GOT3 (cell line): ENCODE data around the gene DDX28.
"Not testable (repeated sequence)": the region's sequence is repeated elsewhere in the genome, so short reads cannot be mapped to it uniquely, and the experiment has no call there.

Experiments used
- DNase-seq: peaks from one replicate; lab custom pipeline; 2025; ENCODE audit warnings: mixed read lengths; lab: John Stamatoyannopoulos, UW

Gene DDX28

GRCh38 chr16:68037841-68038597, 15.0 kb upstream of the DDX28 start:
- DNase-seq, result no peak

DNA sequence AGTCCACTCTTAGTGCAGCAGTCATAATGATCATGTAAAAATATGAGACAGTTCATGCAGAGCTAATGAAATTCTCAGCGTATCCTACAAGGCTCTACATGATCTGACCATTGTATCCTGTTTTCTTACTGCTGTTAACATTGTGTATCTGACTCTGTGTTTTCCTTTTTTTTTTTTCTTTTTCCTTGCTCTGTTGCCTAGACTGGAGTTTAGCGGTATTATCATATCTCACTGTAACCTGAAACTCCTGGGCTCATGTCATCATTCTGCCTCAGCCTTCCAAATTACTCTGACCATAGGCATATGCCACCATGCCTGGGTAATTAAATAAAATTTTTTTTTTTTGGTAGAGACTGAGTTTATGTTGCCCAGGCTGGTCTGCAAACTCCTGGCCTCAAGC, 12.2 kb upstream of the DDX28 start:
- no peak for DNase-seq

DNA sequence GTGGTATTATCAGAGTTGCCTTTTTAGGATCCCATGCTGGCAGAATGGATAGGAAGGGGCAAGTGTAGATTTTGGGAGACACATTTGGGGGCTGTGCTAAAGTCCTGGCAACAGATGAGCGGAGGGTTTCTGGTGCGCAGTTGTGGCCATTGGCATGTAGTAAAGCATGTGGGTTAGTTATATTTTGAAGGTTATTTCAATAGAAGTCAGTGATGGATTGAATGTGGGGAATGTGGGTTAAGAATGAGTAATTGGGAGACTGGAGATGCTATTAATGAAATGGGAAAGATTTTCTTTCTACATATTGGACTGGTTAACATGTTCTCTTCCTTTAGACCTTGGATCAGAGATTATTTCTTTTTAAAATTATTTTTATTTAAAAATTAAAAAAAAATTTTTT, 10.1 kb upstream of the DDX28 start:
- no peak for DNase-seq

GRCh38 chr16:68031951-68032350, 8.9 kb upstream of the DDX28 start:
- no peak for DNase-seq

DNA sequence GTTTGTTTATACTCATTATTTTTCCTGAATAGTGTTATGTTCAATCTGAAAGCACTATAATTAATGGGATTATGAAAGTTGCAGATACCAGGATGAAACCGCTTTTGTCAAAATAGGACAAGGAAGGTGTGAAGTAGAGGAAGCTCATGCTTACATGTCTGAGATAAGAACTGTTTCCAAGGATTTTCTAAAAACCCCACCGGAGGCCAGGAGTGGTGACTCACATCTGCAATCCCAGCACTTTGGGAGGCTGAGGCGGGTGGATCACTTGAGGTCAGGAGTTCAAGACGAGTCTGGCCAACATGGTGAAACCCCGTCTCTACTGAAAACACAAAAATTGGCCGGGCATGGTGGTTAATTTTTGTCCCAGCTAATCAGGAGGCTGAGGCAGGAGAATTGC, 7.1 kb upstream of the DDX28 start:
- not testable (repeated sequence) for DNase-seq

GRCh38 chr16:68028996-68029395, 6.0 kb upstream of the DDX28 start:
- no peak for DNase-seq

DNA sequence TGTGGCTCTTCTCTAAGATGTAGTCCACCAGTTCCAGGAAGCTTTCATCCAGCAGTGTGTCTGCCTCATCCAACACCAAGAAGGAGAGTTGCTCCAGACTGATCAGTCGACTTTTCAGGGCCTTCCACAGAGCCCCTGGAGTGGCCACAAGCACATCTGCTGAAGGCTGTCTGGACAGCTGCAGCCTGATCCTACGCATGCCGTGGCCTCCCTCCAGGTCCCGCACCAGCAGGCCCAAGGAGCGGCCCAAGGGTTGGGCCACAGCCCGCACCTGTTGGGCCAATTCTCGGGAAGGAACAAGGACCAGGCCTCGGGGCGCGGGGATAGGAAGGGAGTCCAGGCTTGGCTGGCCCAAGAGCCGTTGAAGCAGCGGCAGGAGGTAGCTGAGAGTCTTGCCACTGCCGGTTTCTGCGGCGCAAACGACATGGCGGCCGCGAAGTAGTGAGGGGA, 729 bp downstream of the DDX28 start:
- no peak for DNase-seq

- DNase-seq, result no peak
Measured at GRCh38 chr16:68021490-68021889, 1.5 kb downstream of the DDX28 start.

GRCh38 chr16:68019167-68019680, 3.8 kb downstream of the DDX28 start:
- no peak for DNase-seq

- no peak for DNase-seq
Measured at GRCh38 chr16:68015681-68016080, 7.4 kb downstream of the DDX28 start, which contains the start of gene DPEP2NB. Gene DPEP2NB, minus strand, starts transcription at chr16:68015911. Its CDS starts 141 bp downstream, at chr16:68015770.

DNA sequence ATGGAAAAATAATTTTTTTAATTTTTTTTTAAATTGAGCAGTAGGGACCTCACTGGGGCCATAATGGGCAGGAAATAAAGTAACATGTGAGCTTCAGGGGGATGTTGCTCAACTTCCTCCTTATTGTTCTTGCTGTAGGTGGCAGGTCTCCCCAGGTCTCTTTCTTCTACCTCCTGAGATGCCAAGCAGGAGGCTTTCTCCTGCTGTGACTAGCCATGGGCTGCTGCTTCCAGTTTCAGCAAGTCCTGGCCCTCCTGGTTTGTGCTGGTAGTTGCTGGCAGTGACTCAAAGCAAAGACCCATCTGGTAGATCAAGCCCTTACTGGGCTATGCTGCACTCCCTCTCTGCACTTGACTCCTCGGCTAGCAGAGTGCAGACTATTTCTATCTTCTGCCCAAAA, 9.6 kb downstream of the DDX28 start:
- DNase-seq, result no peak

GRCh38 chr16:68009872-68010271, 13.2 kb downstream of the DDX28 start:
- DNase-seq, result not testable (repeated sequence)

DNA sequence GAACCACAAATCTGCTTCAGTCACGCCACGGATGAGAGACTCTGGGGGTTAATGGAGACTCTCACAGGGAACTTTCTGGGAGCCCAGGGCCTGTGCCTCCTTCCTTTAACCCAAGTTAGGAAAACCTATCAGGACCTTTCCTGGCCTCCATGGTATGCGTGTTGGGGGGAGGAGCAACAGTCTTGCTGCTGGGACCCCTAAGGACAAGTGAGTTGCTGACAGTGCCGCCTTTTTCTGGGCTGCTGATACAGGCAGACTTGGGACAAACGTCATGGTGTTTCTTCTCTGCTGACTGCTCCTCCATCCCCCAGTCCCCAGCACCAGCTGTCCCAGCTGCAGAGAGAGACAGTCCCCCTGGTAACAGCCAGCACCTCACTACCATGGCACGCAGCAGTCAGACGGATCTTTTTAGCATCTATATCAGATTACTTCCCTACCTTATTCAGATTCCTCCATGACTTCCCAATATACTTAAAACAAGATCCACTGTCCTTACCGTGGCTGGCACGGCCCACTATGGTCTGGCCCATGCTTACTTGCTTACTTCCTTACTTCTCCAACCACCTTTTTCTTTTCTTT, 13.8 kb downstream of the DDX28 start:
- no peak for DNase-seq

- no peak for DNase-seq
Measured at GRCh38 chr16:68005786-68006286, 17.2 kb downstream of the DDX28 start.

DNA sequence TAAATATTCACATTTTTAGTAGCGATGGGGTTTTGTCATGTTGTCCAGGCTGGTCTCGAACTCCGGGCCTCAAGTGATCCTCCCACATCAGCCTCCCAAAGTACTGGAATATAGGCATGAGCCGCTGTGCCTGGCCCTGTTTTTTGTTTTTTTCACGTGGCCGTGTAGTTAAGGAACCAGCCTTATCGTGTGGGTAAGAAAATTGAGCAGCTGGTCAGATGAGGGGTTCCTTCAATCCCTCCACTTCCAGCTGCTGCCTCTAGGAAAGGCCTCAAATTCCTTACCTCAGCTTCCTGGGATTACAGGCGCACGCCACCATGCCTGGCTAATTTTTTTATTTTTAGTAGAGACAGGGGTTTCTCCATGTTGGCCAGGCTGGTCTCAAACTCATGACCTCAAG, 17.8 kb downstream of the DDX28 start:
- DNase-seq, result no peak

- DNase-seq, result no peak
Measured at GRCh38 chr16:68003031-68003430, 20.0 kb downstream of the DDX28 start.

DNA sequence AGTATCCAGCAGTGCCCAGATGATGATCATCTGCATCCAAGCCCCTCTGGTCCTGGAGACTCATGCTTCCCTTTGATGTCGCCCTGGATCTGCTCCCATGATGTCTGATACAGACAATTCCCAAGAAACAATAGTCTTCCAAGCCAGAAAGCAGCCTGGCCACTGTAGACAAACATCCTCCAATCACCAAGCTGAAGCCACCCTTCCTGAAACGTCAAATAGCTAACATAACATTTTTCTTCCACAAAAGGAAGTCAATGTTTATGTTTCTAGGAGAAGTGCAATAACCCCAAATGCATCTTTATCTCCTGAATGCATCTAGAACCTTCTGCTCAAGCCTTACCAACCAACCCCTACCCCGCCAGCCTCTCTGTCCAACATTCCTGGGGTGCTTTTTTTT, 22.6 kb downstream of the DDX28 start:
- no peak for DNase-seq

GRCh38 chr16:67999985-68000384, 23.0 kb downstream of the DDX28 start:
- DNase-seq, result no peak

DNA sequence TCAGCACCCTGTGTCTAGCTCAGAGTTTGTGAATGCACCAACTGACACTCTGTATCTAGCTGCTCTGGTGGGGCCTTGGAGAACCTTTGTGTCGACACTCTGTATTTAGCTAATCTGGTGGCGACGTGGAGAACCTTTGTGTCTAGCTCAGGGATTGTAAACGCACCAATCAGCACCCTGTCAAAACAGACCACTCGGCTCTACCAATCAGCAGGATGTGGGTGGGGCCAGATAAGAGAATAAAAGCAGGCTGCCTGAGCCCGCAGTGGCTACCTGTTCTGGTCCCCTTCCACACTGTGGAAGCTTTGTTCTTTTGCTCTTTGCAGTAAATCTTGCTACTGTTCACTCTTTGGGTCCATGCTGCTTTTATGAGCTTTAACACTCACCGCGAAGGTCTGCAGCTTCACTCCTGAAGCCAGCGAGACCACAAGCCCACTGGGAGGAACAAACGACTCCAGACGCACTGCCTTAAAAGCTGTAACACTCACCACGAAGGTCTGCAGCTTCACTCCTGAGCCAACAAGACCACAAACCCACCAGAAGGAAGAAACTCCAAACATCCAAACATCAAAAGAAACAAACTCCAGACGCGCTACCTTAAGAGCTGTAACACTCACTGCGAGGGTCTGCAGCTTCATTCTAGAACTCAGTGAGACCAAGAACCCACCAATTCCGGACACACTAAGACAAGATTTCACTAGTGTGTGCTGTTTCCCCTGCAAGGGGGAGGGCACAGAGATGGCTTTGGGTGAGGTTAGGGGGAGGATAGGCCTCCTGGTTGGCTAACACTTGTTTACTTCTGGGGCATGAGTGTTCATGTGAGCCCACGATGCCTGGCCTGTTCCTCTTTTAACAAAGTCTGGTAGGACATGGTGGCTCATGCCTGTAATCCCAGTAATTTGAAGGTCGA, 24.0 kb downstream of the DDX28 start, which contains the start of gene DPEP2:
Gene DPEP2 (minus strand): TSS at position 706 of the 910 bp plus-strand sequence. CDS start 6,272 bp downstream, outside the sequence.
- DNase-seq, result not testable (repeated sequence)

DNA sequence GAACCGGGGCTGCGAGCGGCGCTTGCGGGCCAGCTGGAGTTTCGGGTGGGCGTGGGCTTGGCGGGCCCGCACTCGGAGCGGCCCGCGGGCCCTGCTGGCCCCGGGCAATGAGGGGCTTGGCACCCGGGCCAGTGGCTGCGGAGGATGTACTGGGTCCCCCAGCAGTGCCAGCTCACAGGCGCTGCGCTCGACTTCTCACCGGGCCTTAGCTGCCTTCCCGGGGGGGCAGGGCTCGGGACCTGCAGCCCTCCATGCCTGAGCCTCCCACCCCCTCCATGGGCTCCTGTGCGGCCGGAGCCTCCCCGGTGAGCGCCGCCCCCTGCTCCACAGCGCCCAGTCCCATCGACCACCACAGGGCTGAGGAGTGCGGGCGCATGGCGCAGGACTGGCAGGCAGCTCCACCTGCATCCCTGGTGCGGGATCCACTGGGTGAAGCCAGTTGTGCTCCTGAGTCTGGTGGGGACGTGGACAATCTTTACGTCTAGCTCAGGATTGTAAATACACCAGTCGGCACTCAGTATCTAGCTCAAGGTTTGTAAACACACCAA, 24.7 kb downstream of the DDX28 start:
- DNase-seq, result not testable (repeated sequence)

- no peak for DNase-seq
Measured at GRCh38 chr16:67996666-67997065, 26.4 kb downstream of the DDX28 start.

GRCh38 chr16:67995423-67995822, 27.6 kb downstream of the DDX28 start:
- DNase-seq, result no peak
